HG03439 (cell line): ENCODE results near the gene SNAPC4.

Experiments
- ATAC-seq: cut with Tn5 transposase; IDR thresholded peaks from one replicate; pipeline ENCODE4 v1.9.1; 2021; ENCODE audit warnings: mild to moderate bottlenecking, moderate library complexity; ENCODE audit not compliant: unreplicated experiment

The SNAPC4 gene

GRCh38 chr9:136373300-136374182, 26.4 kb downstream of the SNAPC4 start, which contains the start of gene CARD9:
CARD9 (minus strand) TSS chr9:136373669; CDS start chr9:136372078, 1,591 bp downstream.
- ATAC-seq: no peak

- ATAC-seq: no peak
These were observed 27.2 kb downstream of the SNAPC4 start for GRCh38 chr9:136372561-136373299.

- ATAC-seq: no peak
These were observed 28.0 kb downstream of the SNAPC4 start for GRCh38 chr9:136372006-136372405.

- no peak for ATAC-seq
These were observed 28.5 kb downstream of the SNAPC4 start for GRCh38 chr9:136371533-136371880.

- no peak for ATAC-seq
These were observed 29.1 kb downstream of the SNAPC4 start for GRCh38 chr9:136370687-136371532.

GRCh38 chr9:136370037-136370436, 29.9 kb downstream of the SNAPC4 start:
- no peak for ATAC-seq

GRCh38 chr9:136368190-136368589, 31.8 kb downstream of the SNAPC4 start:
- ATAC-seq: no peak

GRCh38 chr9:136367296-136368145, 32.4 kb downstream of the SNAPC4 start:
- ATAC-seq: no peak

- no peak for ATAC-seq
These were observed 33.1 kb downstream of the SNAPC4 start for GRCh38 chr9:136366826-136367225.

GRCh38 chr9:136365775-136366222, 34.2 kb downstream of the SNAPC4 start:
- no peak for ATAC-seq

- no peak for ATAC-seq
These were observed 34.8 kb downstream of the SNAPC4 start for GRCh38 chr9:136364942-136365774.

- no peak for ATAC-seq
These were observed 35.8 kb downstream of the SNAPC4 start for GRCh38 chr9:136363949-136364748.

- peak; percentile 70 for ATAC-seq
These were observed 36.6 kb downstream of the SNAPC4 start, which contains the start of gene DNLZ for GRCh38 chr9:136363106-136363948. DNLZ (minus strand) TSS chr9:136363744; CDS start chr9:136363714, 30 bp downstream.

GRCh38 chr9:136362450-136362784, 37.6 kb downstream of the SNAPC4 start:
- ATAC-seq: no peak

- no peak for ATAC-seq
These were observed 38.1 kb downstream of the SNAPC4 start for GRCh38 chr9:136361754-136362449.

- no peak for ATAC-seq
These were observed 38.8 kb downstream of the SNAPC4 start for GRCh38 chr9:136361047-136361753.
